Testis (tissue), 3 donors: ENCODE data around the gene CEP68. TPM values are rescaled to one million over a fixed set of nuclear protein-coding genes. Genes with fewer than 3 reads are reported as not detected.

Experiments
- DNase-seq: peaks from one replicate; pipeline ENCODE4 v3.0.0-alpha.2; 2019
- H3K27ac ChIP-seq, 2 donors: fragments of 200-600 bp; sonication (generic); one replicate each; pipeline ENCODE4 v1.5.1; 2019
- H3K27me3 ChIP-seq: fragments of 200-600 bp; sonication (generic); one replicate; pipeline ENCODE4 v1.5.1; 2019
- H3K36me3 ChIP-seq: fragments of 200-600 bp; sonication (generic); one replicate; pipeline ENCODE4 v1.5.1; 2017; ENCODE audit warnings: low read depth; ENCODE audit errors: missing control alignments
- H3K4me1 ChIP-seq: fragments of 200-600 bp; sonication (generic); one replicate; pipeline ENCODE4 v1.5.1; 2019
- H3K4me3 ChIP-seq, 2 donors: fragments of 200-600 bp; sonication (generic); one replicate each; pipeline ENCODE4 v1.5.1; 2017 to 2019
- H3K9me3 ChIP-seq: fragments of 200-600 bp; sonication (generic); one replicate; pipeline ENCODE4 v1.5.1; 2017
- POLR2A ChIP-seq: fragments of 450-650 bp; IDR thresholded peaks from one replicate; pipeline ENCODE4 v1.6.1; 2017; ENCODE audit warnings: antibody characterized with exemption, mild to moderate bottlenecking, moderate library complexity
- WGBS, 2 donors: methylation state at CpG; one replicate each; pipeline ENCODE4 v1.1.5; 2018; 5-methylcytosine and 5-hydroxymethylcytosine counted together
- intact Hi-C: fragments of 100-400 bp; cut with DNase I; formaldehyde crosslinking; loops from one replicate; pipeline ENCODE4 v1.15.1; 2023; ENCODE audit warnings: low total_unique reads
- polyA plus RNA-seq: library from polyadenylated mRNA; stranded (reverse); fragments of 350-450 nt; fragmentation: Illumina TruSeq; extraction: RNeasy Lipid Tissue Mini Kit (QIAGEN cat#74804); gene quantifications from one replicate; pipeline ENCODE4 v1.2.3, GENCODE V29; 2014; ENCODE audit warnings: low read depth, low replicate concordance; ENCODE audit not compliant: insufficient read depth
- total RNA-seq, 2 donors: library from RNA; depleted of rRNA; stranded (reverse); fragments of >200 nt; gene quantifications; one replicate each; pipeline ENCODE4 v1.2.3, GENCODE V29; 2016
- TF ChIP-seq, protein P1 (sequence below), 3 experiments: fragments of 450-650 bp in 2 of 3; fragments of 200-600 bp in 1 of 3; sonication (generic) in 1 of 3; IDR thresholded peaks; one replicate each; pipeline ENCODE4 v1.5.1; 2016 to 2019; ENCODE audit warnings: antibody characterized with exemption in 3 of 3, mild to moderate bottlenecking in 2 of 3, moderate library complexity in 1 of 3

Gene CEP68
- total and polyA plus RNA-seq, 3 donors from 2014 or later = 13.3 to 28.2 (median 25.9) TPM

DNA sequence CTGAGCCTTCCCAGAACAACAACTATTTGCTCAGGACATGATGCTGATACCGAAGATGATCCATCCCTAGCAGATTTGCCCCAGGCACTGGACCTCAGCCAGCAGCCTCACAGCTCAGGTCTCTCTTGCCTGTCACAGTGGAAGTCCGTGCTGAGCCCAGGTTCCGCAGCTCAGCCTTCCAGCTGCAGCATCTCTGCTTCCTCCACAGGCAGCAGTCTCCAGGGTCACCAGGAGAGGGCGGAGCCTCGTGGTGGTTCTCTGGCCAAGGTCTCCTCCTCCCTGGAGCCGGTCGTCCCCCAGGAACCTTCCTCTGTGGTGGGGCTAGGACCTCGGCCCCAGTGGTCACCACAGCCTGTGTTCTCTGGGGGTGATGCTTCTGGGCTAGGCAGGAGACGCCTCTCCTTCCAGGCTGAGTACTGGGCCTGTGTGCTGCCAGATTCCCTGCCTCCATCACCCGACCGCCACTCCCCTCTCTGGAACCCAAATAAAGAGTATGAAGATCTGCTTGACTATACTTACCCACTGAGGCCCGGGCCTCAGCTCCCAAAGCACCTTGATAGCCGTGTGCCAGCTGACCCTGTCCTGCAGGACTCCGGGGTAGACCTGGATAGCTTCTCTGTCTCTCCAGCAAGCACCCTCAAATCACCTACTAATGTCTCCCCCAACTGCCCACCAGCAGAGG, 15.4 kb downstream of the CEP68 start:
- H3K27ac ChIP-seq = no peak overlapping the region
- no peaks in the 10 kb centered on the region for H3K9me3 ChIP-seq
- DNase-seq = peak; percentile 44
- WGBS, 2 donors = 64 to 69% methylated on average over 3 to 14 of the region's 14 CpGs
- no peaks in the 10 kb centered on the region for H3K27me3 ChIP-seq
- H3K4me1 ChIP-seq = peaks cover 35% of the 10 kb centered on the region
- intact Hi-C loops = loop anchor here (2.0 kb wide), 1 partner anchor 53 kb away; no protein-coding TSS in a partner anchor
- no peaks in the 10 kb centered on the region for H3K36me3 ChIP-seq
- TF ChIP-seq POLR2A = no peak
- TF ChIP-seq, protein P1, sequence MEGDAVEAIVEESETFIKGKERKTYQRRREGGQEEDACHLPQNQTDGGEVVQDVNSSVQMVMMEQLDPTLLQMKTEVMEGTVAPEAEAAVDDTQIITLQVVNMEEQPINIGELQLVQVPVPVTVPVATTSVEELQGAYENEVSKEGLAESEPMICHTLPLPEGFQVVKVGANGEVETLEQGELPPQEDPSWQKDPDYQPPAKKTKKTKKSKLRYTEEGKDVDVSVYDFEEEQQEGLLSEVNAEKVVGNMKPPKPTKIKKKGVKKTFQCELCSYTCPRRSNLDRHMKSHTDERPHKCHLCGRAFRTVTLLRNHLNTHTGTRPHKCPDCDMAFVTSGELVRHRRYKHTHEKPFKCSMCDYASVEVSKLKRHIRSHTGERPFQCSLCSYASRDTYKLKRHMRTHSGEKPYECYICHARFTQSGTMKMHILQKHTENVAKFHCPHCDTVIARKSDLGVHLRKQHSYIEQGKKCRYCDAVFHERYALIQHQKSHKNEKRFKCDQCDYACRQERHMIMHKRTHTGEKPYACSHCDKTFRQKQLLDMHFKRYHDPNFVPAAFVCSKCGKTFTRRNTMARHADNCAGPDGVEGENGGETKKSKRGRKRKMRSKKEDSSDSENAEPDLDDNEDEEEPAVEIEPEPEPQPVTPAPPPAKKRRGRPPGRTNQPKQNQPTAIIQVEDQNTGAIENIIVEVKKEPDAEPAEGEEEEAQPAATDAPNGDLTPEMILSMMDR (IDR thresholded peaks at IDR 0.05) = peak in 1 of 3 experiments; percentile 7
- no peak overlapping the region for H3K4me3 ChIP-seq

DNA sequence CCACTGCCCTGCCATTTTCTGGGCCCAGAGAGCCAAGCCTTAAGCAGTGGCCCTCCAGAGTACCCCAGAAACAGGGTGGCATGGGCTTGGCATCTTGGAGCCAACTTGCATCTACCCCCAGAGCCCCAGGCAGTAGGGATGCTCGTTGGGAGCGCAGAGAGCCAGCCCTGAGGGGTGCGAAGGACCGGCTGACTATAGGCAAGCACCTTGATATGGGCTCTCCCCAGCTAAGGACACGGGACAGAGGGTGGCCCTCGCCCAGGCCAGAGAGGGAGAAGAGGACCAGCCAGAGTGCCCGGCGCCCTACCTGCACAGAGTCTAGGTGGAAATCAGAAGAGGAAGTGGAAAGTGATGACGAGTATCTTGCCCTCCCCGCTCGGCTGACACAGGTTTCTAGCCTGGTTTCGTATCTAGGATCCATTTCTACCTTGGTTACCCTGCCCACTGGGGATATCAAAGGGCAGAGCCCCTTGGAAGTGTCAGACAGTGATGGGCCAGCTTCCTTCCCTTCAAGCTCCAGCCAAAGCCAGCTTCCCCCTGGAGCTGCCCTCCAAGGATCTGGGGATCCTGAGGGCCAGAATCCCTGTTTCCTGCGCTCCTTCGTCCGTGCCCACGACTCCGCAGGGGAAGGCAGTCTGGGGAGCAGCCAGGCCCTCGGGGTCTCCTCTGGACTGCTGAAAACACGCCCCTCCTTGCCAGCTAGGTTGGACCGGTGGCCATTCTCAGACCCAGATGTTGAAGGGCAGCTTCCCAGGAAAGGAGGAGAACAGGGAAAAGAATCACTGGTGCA, 16.2 kb downstream of the CEP68 start:
- Histone ChIP-seq H3K36me3 (no peaks in the 10 kb centered on the region), H3K27ac (no peak overlapping the region), H3K4me1 (peaks cover 35% of the 10 kb centered on the region), H3K4me3 (no peak overlapping the region), H3K27me3 (no peaks in the 10 kb centered on the region), H3K9me3 (no peaks in the 10 kb centered on the region)
- DNase-seq = no peak
- intact Hi-C loops = loop anchor here (2.0 kb wide), 1 partner anchor 52 kb away; no protein-coding TSS in a partner anchor
- TF ChIP-seq POLR2A = no peak
- TF ChIP-seq, protein P1 (IDR thresholded peaks at IDR 0.05) = no peak
- 92 to 94% methylated on average over 14 to 20 of the region's 20 CpGs for WGBS, 2 donors

DNA sequence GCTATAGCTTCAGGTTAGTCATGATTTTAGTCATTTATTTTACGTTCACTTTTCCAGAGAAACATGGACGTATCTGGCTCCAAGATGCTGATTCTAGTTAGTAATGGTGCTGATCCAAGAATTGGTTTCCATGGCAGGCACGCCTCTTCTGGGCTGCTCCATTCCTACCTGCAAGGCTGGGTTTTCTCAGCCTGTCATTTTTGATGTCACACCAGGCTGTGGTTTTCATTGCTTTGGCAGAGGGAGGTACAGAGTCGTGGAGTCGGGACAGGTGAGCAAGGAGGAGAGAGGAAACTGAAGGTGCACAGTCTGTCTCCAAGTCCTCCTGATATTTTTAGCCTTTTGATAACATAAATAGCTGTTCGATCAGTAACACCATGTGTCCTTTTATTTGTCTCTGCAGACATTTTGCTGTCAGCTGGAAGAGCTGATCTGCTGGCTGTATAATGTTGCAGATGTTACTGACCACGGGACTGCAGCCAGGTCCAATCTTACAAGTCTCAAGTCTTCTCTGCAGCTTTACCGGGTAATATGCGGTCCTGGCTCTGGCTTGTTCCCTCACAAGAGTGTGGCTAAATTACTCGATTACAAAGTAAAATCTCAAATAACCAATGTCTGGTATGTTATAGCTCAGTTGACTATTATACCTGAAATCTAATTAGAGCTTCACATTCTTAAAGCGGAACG, 17.8 kb downstream of the CEP68 start:
- H3K27me3 ChIP-seq = no peaks in the 10 kb centered on the region
- no peak for DNase-seq
- no peak overlapping the region for H3K27ac ChIP-seq
- no peaks in the 10 kb centered on the region for H3K36me3 ChIP-seq
- TF ChIP-seq, protein P1 (IDR thresholded peaks at IDR 0.05) = no peak
- TF ChIP-seq POLR2A = no peak
- H3K4me1 ChIP-seq = peaks cover 30% of the 10 kb centered on the region
- intact Hi-C loops = loop anchor here (2.0 kb wide), 1 partner anchor 51 kb away; no protein-coding TSS in a partner anchor
- 67 to 74% methylated on average over 12 of the region's 12 CpGs for WGBS, 2 donors
- no peaks in the 10 kb centered on the region for H3K9me3 ChIP-seq
- no peak overlapping the region for H3K4me3 ChIP-seq

DNA sequence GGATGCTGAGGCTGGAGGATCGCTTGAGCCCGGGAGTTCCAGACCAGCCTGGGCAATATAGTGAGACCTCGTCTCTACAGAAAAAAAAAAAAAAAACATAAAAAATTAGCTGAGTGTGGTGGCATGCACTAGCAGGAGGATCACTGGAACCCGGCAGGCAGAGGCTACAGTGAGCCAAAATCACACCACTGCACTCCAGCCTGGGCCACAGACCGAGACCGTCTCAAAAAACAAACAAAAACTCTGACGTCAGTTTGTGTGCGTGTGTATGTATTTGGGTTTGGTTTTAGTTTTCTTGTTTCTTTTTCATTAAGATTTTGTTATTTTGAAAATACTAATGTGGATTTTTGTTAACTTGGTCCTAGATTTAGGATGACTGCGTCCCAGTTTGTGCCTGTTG, 19.0 kb downstream of the CEP68 start:
- Histone ChIP-seq H3K9me3 (no peaks in the 10 kb centered on the region), H3K36me3 (no peaks in the 10 kb centered on the region), H3K27ac (peak overlapping the region in 1 of 2 donors; percentile 62), H3K4me3 (no peak overlapping the region), H3K27me3 (no peaks in the 10 kb centered on the region), H3K4me1 (peaks cover 21% of the 10 kb centered on the region)
- TF ChIP-seq POLR2A = no peak
- intact Hi-C loops = no loop called here
- WGBS, 2 donors = 60 to 68% methylated on average over 9 of the region's 9 CpGs
- no peak for DNase-seq
